Tongue (tissue), 2 donors: ENCODE data around the gene ZBTB12. TPM values are rescaled to one million over a fixed set of nuclear protein-coding genes. Genes with fewer than 3 reads are reported as not detected.
"Not testable (repeated sequence)": the region's sequence is repeated elsewhere in the genome, so short reads cannot be mapped to it uniquely, and the experiment has no call there.

Source experiments
- DNase-seq: peaks from one replicate; pipeline ENCODE4 v3.0.0-alpha.2; 2015
- total RNA-seq: library from RNA; depleted of rRNA; stranded (reverse); fragments of >200 nt; gene quantifications from one replicate; pipeline ENCODE4 v1.2.3, GENCODE V29; 2014

The ZBTB12 gene
- total RNA-seq = 5.7 TPM

GRCh38 chr6:31901953-31902643, at the start of gene ZBTB12:
TSS of gene ZBTB12 (minus strand) at chr6:31902086. CDS start at chr6:31901305, 781 bp downstream.
- peak; percentile 99 for DNase-seq

GRCh38 chr6:31949926-31950548, 48.2 kb upstream of the ZBTB12 start:
- no peak for DNase-seq

- DNase-seq = no peak
Measured at GRCh38 chr6:31948753-31949413, 47.0 kb upstream of the ZBTB12 start.

GRCh38 chr6:31948306-31948705, 46.4 kb upstream of the ZBTB12 start:
- DNase-seq = no peak

- no peak for DNase-seq
Measured at GRCh38 chr6:31947864-31948263, 46.0 kb upstream of the ZBTB12 start.

- no peak for DNase-seq
Measured at GRCh38 chr6:31947070-31947675, 45.3 kb upstream of the ZBTB12 start.

GRCh38 chr6:31946370-31946885, 44.5 kb upstream of the ZBTB12 start:
- no peak for DNase-seq

GRCh38 chr6:31945507-31946369, 43.9 kb upstream of the ZBTB12 start, which contains the start of gene CFB:
TSS of gene CFB (plus strand) at chr6:31946095. CDS start at chr6:31946222, 127 bp downstream.
- peak; percentile 19 for DNase-seq

- no peak for DNase-seq
Measured at GRCh38 chr6:31945154-31945506, 43.2 kb upstream of the ZBTB12 start.

- DNase-seq = no peak
Measured at GRCh38 chr6:31943742-31944141, 41.9 kb upstream of the ZBTB12 start.

- DNase-seq = no peak
Measured at GRCh38 chr6:31940256-31940664, 38.4 kb upstream of the ZBTB12 start.

- DNase-seq = no peak
Measured at GRCh38 chr6:31935823-31936222, 33.9 kb upstream of the ZBTB12 start.

GRCh38 chr6:31935021-31935420, 33.1 kb upstream of the ZBTB12 start:
- no peak for DNase-seq

GRCh38 chr6:31933537-31933936, 31.7 kb upstream of the ZBTB12 start:
- DNase-seq = no peak

GRCh38 chr6:31932137-31932536, 30.3 kb upstream of the ZBTB12 start:
- not testable (repeated sequence) for DNase-seq

- DNase-seq = no peak
Measured at GRCh38 chr6:31930962-31931361, 29.1 kb upstream of the ZBTB12 start.

GRCh38 chr6:31928672-31928939, 26.7 kb upstream of the ZBTB12 start:
- DNase-seq = no peak

GRCh38 chr6:31927863-31928671, 26.2 kb upstream of the ZBTB12 start:
- no peak for DNase-seq

- no peak for DNase-seq
Measured at GRCh38 chr6:31927242-31927862, 25.5 kb upstream of the ZBTB12 start, which contains the start of gene C2. TSS of gene C2 (plus strand) at chr6:31927717. CDS start at chr6:31927753, 36 bp downstream.

GRCh38 chr6:31922942-31923341, 21.1 kb upstream of the ZBTB12 start:
- DNase-seq = no peak

- DNase-seq = no peak
Measured at GRCh38 chr6:31920811-31921210, 18.9 kb upstream of the ZBTB12 start.
